NCI-H2081 (cell line): ENCODE results near the gene IDI2.
A peak's percentile ranks its signal among the peaks of the same experiment; 100 is the strongest.

Experiments used
- DNase-seq, 2 experiments: peaks; one replicate each; lab custom pipeline; 2025; lab: John Stamatoyannopoulos, UW

Gene IDI2

GRCh38 chr10:1007583-1007982 lies 18.1 kb downstream of the IDI2 start:
- DNase-seq, result no peak

DNA sequence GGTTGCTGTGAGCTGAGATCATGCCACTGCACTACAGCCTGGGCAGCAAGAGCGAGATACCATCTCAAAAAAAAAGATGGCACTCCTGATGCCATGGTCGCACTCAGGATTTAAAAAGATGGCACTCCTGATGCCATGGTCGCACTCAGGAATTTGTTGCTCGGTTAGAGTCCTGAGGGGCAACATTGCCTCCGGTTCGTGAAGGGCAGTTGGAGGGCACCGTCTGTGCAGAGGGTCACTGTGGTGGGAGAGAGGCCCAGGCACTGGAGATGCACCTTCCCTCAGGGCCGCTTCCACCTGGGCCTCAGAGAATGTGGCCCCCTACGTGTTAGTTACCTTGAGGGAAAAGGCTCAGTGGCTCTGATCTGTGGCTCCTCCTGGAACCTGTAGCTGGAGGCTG lies 19.1 kb downstream of the IDI2 start:
- no peak for DNase-seq

DNA sequence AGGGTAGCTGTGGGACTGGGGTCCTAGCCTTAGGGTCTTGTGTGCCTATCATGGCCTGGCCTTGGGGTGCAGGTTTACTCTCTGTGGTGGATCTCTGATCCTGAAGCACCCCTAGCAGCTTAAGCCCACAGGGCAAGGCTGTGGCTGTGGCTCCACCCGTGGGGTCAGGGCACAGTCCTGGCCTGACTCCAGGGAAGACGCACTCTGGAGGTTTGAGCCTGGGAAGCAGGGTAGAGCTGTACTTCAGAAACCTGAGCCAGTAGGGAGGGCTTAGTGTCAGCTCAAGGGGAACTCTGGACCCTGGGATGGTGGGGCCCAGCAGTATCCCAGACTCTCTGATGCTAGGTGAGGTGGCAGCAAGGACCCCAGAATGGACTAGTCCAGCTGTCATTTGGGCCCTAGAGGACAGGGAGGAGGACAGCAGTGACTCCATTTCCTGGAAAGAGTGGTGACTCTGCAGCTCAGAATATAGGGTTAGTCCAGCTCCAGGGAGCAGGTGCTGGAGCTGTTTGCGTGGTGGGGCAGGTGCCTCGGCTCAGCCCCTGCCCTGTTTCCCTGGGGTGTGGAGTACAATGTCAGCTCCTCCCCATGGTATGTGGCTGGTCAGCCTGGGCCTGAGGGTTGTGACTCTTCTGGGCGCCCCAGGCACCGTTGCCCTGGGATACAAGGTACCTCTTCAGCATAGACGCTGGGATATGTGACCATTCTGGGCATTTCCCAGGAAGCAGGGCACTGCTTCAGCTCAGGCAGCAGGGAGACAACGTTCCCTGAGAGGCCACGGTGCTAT lies 21.6 kb downstream of the IDI2 start:
- DNase-seq, result no peak

DNA sequence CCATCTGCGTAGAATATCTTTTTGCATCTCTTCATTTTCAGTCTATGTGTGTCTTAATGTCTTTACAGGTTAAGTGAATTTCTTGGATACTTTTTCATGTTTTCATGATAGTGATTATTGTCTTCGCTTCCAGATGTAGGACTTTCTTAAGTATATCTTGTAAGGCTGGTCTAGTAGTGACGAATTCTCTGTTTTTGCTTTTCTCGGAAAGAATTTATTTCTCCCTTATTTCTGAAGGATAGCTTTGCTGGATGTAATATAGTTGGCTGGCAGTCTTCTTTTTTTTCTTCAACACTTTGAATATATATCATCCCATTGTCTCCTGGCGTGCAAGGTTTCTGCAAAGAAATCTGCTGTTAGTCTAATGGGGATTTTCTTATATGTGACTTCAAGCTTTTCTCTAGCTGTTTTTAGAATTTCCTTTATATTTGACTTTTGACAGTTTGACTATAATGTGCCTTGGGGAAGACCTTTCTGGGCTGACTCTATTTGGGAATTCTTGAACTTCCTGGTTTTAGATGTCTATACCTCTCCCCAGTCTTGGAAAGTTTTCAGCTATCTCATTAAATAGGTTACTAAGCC lies 23.1 kb downstream of the IDI2 start:
- DNase-seq, result no peak

DNA sequence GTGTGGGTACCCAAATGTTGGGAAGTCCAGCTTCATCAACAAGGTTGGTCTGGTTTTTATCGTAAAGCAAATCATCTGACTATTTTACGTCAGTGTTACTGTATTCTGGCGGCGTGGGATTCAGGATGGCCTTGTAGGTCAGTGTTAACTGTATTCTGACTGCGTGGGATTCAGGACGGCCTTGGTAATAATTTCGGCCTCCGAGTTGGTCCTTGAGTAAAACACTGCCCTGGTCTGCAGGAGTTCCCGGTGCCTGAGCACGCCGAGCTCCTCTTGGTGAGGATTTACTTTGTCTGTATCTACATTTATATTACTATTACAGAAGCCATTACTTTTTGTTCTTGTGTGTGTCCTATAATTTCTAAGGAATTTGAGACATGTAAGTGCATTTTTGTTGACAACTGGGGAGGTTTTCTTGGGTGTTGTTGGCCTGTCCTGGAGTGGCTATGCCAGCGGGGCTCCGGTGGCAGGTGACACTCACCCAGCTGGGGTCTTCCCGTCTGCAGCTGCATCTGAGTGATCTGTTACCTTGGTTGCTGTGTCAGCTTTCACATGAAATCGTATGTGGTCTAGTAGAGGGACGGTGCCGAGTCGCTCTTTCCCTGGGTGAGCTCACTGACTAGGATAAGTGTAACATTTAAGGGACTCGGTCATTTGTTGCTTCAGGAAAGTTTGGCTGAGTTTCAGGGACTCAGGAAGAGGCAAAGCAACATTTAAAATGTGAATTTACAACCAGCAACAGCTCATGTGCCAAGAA lies 28.2 kb downstream of the IDI2 start:
- no peak for DNase-seq

GRCh38 chr10:996031-996430 lies 29.6 kb downstream of the IDI2 start:
- no peak for DNase-seq

DNA sequence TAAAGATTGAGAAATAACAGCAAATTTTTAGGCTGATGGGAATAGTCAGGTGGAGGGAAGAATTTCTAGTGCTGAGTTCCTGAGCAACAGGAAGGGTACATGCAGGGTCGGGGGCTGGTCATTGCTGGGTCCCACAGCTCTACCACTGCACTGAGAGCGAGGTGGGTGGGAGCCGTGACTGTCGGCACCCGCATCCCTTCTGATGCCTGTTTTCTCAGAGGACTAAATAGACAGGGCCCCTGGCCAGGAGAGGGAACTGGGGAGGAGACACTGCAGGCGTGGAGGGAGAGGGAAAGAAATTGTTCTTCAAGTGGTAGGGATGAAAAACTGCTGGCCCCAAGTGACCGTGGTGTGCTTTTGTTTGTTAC lies 30.1 kb downstream of the IDI2 start:
- no peak for DNase-seq

- no peak for DNase-seq
Observed at GRCh38 chr10:994836-995558, 30.7 kb downstream of the IDI2 start.

DNA sequence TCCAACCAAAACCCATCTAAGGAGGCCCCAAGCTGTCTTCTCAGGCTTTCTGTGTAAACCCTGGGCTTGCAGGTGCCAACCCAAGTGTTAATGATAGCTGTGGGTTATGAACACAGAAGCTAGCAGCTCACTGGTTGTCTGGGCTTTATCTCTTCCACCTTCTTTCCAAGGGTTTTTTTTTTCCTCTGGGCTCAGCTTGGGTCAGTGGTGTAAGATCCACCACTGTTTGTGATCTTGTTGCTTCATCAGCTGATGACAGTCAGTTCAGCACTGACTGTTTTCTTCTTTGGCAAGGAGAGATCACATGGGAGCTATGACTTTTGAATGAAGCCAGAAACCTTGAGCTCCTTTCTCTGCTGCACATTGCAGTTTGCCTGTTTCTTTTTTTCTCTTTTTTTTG lies 32.8 kb downstream of the IDI2 start:
- DNase-seq, result no peak

GRCh38 chr10:992467-992866 lies 33.2 kb downstream of the IDI2 start:
- no peak for DNase-seq

- no peak for DNase-seq
Observed at GRCh38 chr10:990808-991207, 34.9 kb downstream of the IDI2 start.

- DNase-seq, result no peak
Observed at GRCh38 chr10:988667-989545, 36.8 kb downstream of the IDI2 start.

GRCh38 chr10:987870-988666 lies 37.6 kb downstream of the IDI2 start, which contains the start of gene GTPBP4:
Gene GTPBP4, plus strand, starts transcription at chr10:988434. Its CDS starts 46 bp downstream, at chr10:988480.
- peak; percentile 88 to 95 for DNase-seq

GRCh38 chr10:987620-987869 lies 38.1 kb downstream of the IDI2 start:
- no peak for DNase-seq

DNA sequence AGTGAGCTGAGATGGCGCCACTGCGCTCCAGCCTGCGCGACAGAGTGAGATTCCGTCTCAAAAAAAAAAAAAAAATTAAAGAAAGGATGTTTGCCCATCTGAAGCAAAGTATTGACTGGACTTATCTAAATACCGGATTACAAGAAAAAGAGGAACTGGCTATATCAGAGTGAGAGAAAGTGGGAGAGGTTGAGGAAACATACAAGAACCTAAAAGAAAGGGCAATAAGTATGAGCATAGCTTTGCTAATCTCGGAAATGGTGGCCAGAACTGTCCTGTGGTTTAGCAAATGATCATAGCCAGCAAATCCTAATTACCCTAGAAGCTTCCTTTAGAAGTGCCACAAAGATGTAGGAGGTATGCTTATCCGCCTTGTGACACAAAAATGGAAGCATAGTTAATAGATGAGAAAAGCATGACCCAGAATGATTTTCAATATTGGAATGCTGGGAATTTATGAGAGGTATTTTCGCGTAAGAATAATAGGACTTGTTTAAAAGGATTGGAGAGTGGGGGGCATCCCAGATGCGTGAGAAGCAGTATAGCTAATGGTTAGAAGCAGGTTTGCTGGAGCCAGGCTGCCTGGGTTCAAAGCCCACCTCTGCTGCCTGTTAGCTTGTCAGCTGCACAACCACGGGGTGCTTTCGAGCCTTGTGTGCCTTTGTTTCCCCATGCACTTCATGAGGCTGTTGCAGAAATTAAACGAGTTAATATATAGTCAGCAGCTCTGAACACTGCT lies 38.6 kb downstream of the IDI2 start:
- no peak for DNase-seq

GRCh38 chr10:986137-986825 lies 39.4 kb downstream of the IDI2 start:
- DNase-seq, result peak in 1 of 2 experiments; percentile 4

- DNase-seq, result no peak
Observed at GRCh38 chr10:985361-985760, 40.3 kb downstream of the IDI2 start.

DNA sequence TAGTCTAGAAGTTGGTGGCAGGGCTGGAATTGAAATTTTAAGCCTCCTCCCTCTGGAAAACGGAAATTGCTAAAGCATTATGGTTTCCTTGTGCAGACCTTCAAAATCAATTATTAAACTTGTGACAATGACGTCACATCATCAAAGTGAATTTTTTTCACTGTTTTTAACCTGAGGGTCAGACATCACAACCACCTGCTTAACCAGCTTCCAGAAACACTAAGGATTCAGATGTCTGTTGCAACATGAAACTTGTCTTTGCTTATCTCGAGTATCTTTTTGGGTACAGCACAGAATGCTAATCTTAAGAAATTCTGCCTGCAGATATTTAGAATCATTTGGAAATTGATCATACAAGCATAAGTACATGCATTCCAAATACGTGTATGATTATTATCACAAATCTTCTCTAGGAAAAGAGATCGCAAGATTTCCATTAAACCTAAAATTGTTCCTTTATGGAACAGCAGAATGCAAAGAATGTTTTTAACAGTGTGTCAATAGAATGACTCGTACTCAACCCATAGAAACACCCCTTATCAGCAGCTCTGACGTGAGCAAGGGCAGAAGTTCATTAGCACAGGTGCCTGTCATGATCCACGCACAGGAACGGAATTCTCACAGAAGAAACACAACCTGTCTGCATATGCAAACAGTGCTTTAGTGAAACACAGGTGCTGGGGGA lies 41.5 kb downstream of the IDI2 start:
- no peak for DNase-seq

- no peak for DNase-seq
Observed at GRCh38 chr10:983401-983800, 42.3 kb downstream of the IDI2 start.
